Activated T-cell treated with anti-CD3 and anti-CD28 coated beads, Interleukin-2, amount 50 U/mL, for 4 hours (primary cell): Measurements from ENCODE around the gene DHPS. TPM values are rescaled to one million over a fixed set of nuclear protein-coding genes. Genes with fewer than 3 reads are reported as not detected.
"Not testable (repeated sequence)": the region's sequence is repeated elsewhere in the genome, so short reads cannot be mapped to it uniquely, and the experiment has no call there.

Experiments
- ATAC-seq, 2 donors: fragments of 200-7000 bp; cut with Tn5 transposase; one replicate each; pipeline ENCODE4 v1.10.0; 2021
- DNase-seq: peaks from one replicate; pipeline ENCODE4 v3.0.0-alpha.2; 2020
- H3K27me3 Mint-ChIP-seq: one replicate; pipeline ENCODE4 v1.8.0; 2021; ENCODE audit warnings: low read depth, mixed read lengths
- H3K36me3 Mint-ChIP-seq: one replicate; pipeline ENCODE4 v1.8.0; 2022; ENCODE audit warnings: mixed read lengths; ENCODE audit not compliant: insufficient read depth
- H3K4me1 Mint-ChIP-seq: one replicate; pipeline ENCODE4 v1.8.0; 2021; ENCODE audit warnings: low read depth, mixed read lengths
- H3K4me3 Mint-ChIP-seq: one replicate; pipeline ENCODE4 v1.8.0; 2021; ENCODE audit warnings: mild to moderate bottlenecking, moderate library complexity, mixed read lengths
- H3K9me3 Mint-ChIP-seq: one replicate; pipeline ENCODE4 v1.8.0; 2021; ENCODE audit warnings: mixed read lengths
- total RNA-seq, 3 donors: library from RNA; stranded (reverse); gene quantifications; one replicate each; pipeline ENCODE4 v1.2.1, GENCODE V29; 2021

The DHPS gene
- total RNA-seq, 3 donors from 2014 or later, result 129 to 137 (median 132) TPM

- ATAC-seq, result peak; percentile 37 to 41
- no peak overlapping the region for H3K4me3 Mint-ChIP-seq
- H3K9me3 Mint-ChIP-seq, result no peaks in the 10 kb centered on the region
- no peaks in the 10 kb centered on the region for H3K27me3 Mint-ChIP-seq
- DNase-seq, result no peak
- no peaks in the 10 kb centered on the region for H3K4me1 Mint-ChIP-seq
- H3K36me3 Mint-ChIP-seq, result peaks cover 31% of the 10 kb centered on the region
Measured at GRCh38 chr19:12656899-12657571, 24.6 kb downstream of the DHPS start.

GRCh38 chr19:12655546-12655945 lies 26.1 kb downstream of the DHPS start:
- H3K4me1 Mint-ChIP-seq, result no peaks in the 10 kb centered on the region
- DNase-seq, result no peak
- H3K4me3 Mint-ChIP-seq, result no peak overlapping the region
- no peak for ATAC-seq
- H3K36me3 Mint-ChIP-seq, result peaks cover 33% of the 10 kb centered on the region
- H3K9me3 Mint-ChIP-seq, result no peaks in the 10 kb centered on the region
- no peaks in the 10 kb centered on the region for H3K27me3 Mint-ChIP-seq

DNA sequence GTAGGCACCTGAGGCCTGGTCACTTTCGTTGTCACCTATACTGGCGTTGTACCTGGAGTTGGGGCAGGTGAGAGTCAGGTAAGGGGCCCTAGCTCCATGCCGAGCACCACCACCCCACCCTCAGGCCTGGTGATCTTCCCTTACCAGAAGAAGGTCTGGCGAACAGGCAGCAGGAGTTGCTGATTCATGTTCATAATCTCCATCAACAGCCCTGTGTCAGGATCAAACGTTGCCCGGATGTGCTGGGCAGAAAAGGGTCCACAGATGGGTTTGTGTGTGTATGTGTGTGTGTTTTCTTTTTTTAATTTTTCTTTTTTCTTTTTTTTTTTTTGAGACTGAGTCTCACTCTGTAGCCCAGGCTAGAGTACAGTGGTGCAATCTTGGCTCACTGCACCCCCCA lies 29.5 kb downstream of the DHPS start:
- Mint-ChIP-seq H3K36me3 (peaks cover 24% of the 10 kb centered on the region), H3K9me3 (no peaks in the 10 kb centered on the region), H3K27me3 (no peaks in the 10 kb centered on the region), H3K4me1 (no peaks in the 10 kb centered on the region), H3K4me3 (no peak overlapping the region)
- DNase-seq, result no peak
- no peak for ATAC-seq

- no peak for DNase-seq
- peaks cover 9% of the 10 kb centered on the region for H3K36me3 Mint-ChIP-seq
- H3K4me1 Mint-ChIP-seq, result no peaks in the 10 kb centered on the region
- H3K4me3 Mint-ChIP-seq, result no peak overlapping the region
- ATAC-seq, result no peak
- H3K9me3 Mint-ChIP-seq, result no peaks in the 10 kb centered on the region
- no peaks in the 10 kb centered on the region for H3K27me3 Mint-ChIP-seq
Measured at GRCh38 chr19:12649941-12650340, 31.7 kb downstream of the DHPS start.

- Mint-ChIP-seq H3K4me3 (no peak overlapping the region), H3K36me3 (peaks cover 11% of the 10 kb centered on the region), H3K4me1 (no peaks in the 10 kb centered on the region), H3K27me3 (no peaks in the 10 kb centered on the region), H3K9me3 (no peaks in the 10 kb centered on the region)
- DNase-seq (no peak), ATAC-seq (peak in 1 of 2 donors; percentile 4)
Measured at GRCh38 chr19:12648088-12648487, 33.6 kb downstream of the DHPS start.

GRCh38 chr19:12647490-12648071 lies 34.1 kb downstream of the DHPS start:
- Mint-ChIP-seq H3K4me3 (no peak overlapping the region), H3K9me3 (no peaks in the 10 kb centered on the region), H3K27me3 (no peaks in the 10 kb centered on the region), H3K36me3 (peaks cover 11% of the 10 kb centered on the region), H3K4me1 (no peaks in the 10 kb centered on the region)
- DNase-seq (no peak), ATAC-seq (peak; percentile 83 to 86)

DNA sequence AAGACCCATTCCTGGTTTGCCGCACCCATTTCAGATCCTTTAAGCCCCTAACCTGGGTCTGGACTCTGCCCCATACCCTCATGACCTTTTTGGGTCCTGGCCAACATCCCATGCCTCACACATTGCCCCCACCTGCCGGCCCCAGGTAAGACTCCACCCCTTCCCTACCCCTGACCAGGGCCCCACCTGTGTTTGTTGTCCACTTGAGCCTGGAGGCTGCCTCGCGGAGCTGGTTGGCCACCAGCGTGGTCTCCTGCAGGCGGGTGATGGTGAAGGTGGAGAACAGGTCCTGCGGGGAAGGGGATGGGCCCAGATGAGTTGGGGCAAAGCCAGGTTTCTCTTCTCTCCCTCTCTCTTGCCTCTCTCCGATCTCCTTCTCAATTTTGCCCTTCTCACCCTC lies 34.6 kb downstream of the DHPS start:
- no peaks in the 10 kb centered on the region for H3K4me1 Mint-ChIP-seq
- no peaks in the 10 kb centered on the region for H3K27me3 Mint-ChIP-seq
- DNase-seq (no peak), ATAC-seq (peak in 1 of 2 donors; percentile 15)
- H3K4me3 Mint-ChIP-seq, result no peak overlapping the region
- peaks cover 9% of the 10 kb centered on the region for H3K36me3 Mint-ChIP-seq
- no peaks in the 10 kb centered on the region for H3K9me3 Mint-ChIP-seq

- no peak for ATAC-seq
- DNase-seq, result no peak
- no peaks in the 10 kb centered on the region for H3K9me3 Mint-ChIP-seq
- no peaks in the 10 kb centered on the region for H3K4me1 Mint-ChIP-seq
- H3K4me3 Mint-ChIP-seq, result no peak overlapping the region
- peaks cover 6% of the 10 kb centered on the region for H3K36me3 Mint-ChIP-seq
- no peaks in the 10 kb centered on the region for H3K27me3 Mint-ChIP-seq
Measured at GRCh38 chr19:12646551-12646950, 35.1 kb downstream of the DHPS start.

GRCh38 chr19:12643716-12644115 lies 38.0 kb downstream of the DHPS start:
- H3K36me3 Mint-ChIP-seq, DNase-seq, H3K9me3 Mint-ChIP-seq, H3K4me3 Mint-ChIP-seq, H3K4me1 Mint-ChIP-seq, ATAC-seq, H3K27me3 Mint-ChIP-seq: not testable (repeated sequence)

DNA sequence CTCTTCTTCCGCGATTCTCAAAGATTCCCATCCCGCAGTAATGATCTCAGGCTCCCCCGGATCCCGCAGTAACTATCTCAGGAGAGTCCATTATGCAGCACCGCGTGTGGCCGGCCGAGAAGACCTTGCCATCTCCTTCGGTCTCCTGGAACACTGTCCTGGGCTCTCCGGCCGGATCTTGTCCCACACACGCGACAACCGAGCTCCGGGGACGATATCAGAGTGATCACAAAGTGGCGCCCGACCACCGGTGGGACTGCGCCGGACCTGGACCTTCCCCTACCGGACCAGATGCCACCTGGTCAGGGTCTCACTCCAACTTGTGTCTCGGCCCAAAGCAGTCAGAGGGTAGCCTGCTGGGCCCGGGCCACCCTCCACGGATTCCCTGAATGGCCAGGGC lies 39.2 kb downstream of the DHPS start:
- H3K4me3 Mint-ChIP-seq, result no peak overlapping the region
- ATAC-seq (no peak), DNase-seq (no peak)
- H3K9me3 Mint-ChIP-seq, result no peaks in the 10 kb centered on the region
- no peaks in the 10 kb centered on the region for H3K27me3 Mint-ChIP-seq
- H3K36me3 Mint-ChIP-seq, result peaks cover 6% of the 10 kb centered on the region
- H3K4me1 Mint-ChIP-seq, result peaks cover 9% of the 10 kb centered on the region

- Mint-ChIP-seq H3K4me1 (peaks cover 9% of the 10 kb centered on the region), H3K36me3 (peaks cover 6% of the 10 kb centered on the region), H3K4me3 (no peak overlapping the region), H3K27me3 (no peaks in the 10 kb centered on the region), H3K9me3 (no peaks in the 10 kb centered on the region)
- no peak for DNase-seq
- ATAC-seq, result no peak
Measured at GRCh38 chr19:12641456-12641855, 40.2 kb downstream of the DHPS start.

- Mint-ChIP-seq H3K4me3 (peak overlapping the region; percentile 76), H3K4me1 (peaks cover 14% of the 10 kb centered on the region), H3K9me3 (no peaks in the 10 kb centered on the region), H3K36me3 (peaks cover 4% of the 10 kb centered on the region), H3K27me3 (no peaks in the 10 kb centered on the region)
- DNase-seq (peak; percentile 88), ATAC-seq (peak; percentile 96)
Measured at GRCh38 chr19:12639901-12640613, 41.6 kb downstream of the DHPS start.

DNA sequence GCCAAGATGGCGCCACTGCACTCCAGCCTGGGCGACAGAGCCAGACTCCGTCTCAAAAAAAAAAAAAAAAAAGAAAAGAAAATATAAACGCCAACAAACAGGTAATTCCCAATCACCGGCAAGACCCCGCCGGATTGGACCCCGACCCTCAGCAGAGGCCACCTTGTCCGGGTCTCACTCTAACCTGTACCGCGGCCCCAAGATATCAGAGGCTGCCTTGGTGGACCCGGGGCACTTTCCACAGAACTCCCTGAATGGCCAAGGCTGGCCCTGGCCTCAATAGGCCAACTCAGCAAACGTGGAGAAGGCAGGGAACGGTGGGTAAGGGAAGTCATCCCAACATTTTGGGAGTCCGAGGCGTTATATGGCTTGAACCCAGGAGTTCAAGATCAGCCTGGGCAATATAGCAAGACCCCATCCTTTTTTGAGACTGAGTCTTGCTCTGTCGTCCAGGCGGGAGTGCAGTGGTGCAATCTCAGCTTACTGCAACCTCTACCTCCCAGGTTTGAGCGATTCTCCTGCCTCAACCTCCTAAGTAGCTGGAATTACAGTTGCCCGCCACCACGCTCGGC lies 43.0 kb downstream of the DHPS start:
- Mint-ChIP-seq H3K9me3 (no peaks in the 10 kb centered on the region), H3K36me3 (peaks cover 8% of the 10 kb centered on the region), H3K27me3 (no peaks in the 10 kb centered on the region), H3K4me3 (no peak overlapping the region), H3K4me1 (peaks cover 17% of the 10 kb centered on the region)
- DNase-seq (no peak), ATAC-seq (no peak)

- H3K36me3 Mint-ChIP-seq, result peaks cover 11% of the 10 kb centered on the region
- no peaks in the 10 kb centered on the region for H3K27me3 Mint-ChIP-seq
Measured at GRCh38 chr19:12636631-12637030, 45.0 kb downstream of the DHPS start.

More at GRCh38 chr19:12636631-12637030, 45.0 kb downstream of the DHPS start:
- Mint-ChIP-seq H3K4me1 (peaks cover 17% of the 10 kb centered on the region), H3K9me3 (no peaks in the 10 kb centered on the region), H3K4me3 (no peak overlapping the region)
- DNase-seq (no peak), ATAC-seq (no peak)
